Peyer's patch (tissue), 4 donors: ENCODE results near the gene SHANK1. TPM values are rescaled to one million over a fixed set of nuclear protein-coding genes. Genes with fewer than 3 reads are reported as not detected.

Source experiments
- DNase-seq, 3 donors: peaks; one replicate each; pipeline ENCODE4 v3.0.0-alpha.2; 2017 to 2019
- H3K27ac ChIP-seq, 4 donors: fragments of 200-600 bp; sonication (generic); one replicate each; pipeline ENCODE4 v1.5.1; 2016 to 2019
- H3K27me3 ChIP-seq, 2 donors: fragments of 200-600 bp; sonication (generic); one replicate each; pipeline ENCODE4 v1.5.1; 2019
- H3K36me3 ChIP-seq, 3 donors: fragments of 200-600 bp; sonication (generic); one replicate each; pipeline ENCODE4 v1.5.1; 2016 to 2019
- H3K4me1 ChIP-seq, 4 donors: fragments of 200-600 bp; sonication (generic); one replicate each; pipeline ENCODE4 v1.5.1; 2016 to 2019
- H3K4me3 ChIP-seq, 4 donors: fragments of 200-600 bp; sonication (generic); 1 replicate in 3 of 4; 2 replicates in 1 of 4; pipeline ENCODE4 v1.5.1; 2016 to 2019; ENCODE audit warnings: mild to moderate bottlenecking in 1 of 4
- H3K9me3 ChIP-seq, 4 donors: fragments of 200-600 bp; sonication (generic); one replicate each; pipeline ENCODE4 v1.5.1; 2016 to 2019; ENCODE audit warnings: mild to moderate bottlenecking in 1 of 4
- CTCF ChIP-seq, 6 experiments: fragments of 450-650 bp in 4 of 6; fragments of 200-600 bp in 2 of 6; sonication (generic) in 1 of 6; IDR thresholded peaks; one replicate each; pipeline ENCODE4 v1.5.1; 2017 to 2019; ENCODE audit warnings: antibody characterized with exemption in 6 of 6, mild to moderate bottlenecking in 3 of 6, moderate library complexity in 1 of 6
- POLR2A ChIP-seq, 2 donors: fragments of 450-650 bp; IDR thresholded peaks; one replicate each; pipeline ENCODE4 v1.5.1; 2017; ENCODE audit warnings: antibody characterized with exemption in 2 of 2, mild to moderate bottlenecking in 2 of 2, moderate library complexity in 2 of 2
- total RNA-seq, 4 donors: library from RNA; depleted of rRNA; stranded (reverse); fragments of >200 nt; gene quantifications; one replicate each; pipeline ENCODE4 v1.1.0, GENCODE V29; 2016

Gene SHANK1
- total RNA-seq, 4 donors from 2014 or later: 0.83 to 1.3 TPM; not detected in 2

DNA sequence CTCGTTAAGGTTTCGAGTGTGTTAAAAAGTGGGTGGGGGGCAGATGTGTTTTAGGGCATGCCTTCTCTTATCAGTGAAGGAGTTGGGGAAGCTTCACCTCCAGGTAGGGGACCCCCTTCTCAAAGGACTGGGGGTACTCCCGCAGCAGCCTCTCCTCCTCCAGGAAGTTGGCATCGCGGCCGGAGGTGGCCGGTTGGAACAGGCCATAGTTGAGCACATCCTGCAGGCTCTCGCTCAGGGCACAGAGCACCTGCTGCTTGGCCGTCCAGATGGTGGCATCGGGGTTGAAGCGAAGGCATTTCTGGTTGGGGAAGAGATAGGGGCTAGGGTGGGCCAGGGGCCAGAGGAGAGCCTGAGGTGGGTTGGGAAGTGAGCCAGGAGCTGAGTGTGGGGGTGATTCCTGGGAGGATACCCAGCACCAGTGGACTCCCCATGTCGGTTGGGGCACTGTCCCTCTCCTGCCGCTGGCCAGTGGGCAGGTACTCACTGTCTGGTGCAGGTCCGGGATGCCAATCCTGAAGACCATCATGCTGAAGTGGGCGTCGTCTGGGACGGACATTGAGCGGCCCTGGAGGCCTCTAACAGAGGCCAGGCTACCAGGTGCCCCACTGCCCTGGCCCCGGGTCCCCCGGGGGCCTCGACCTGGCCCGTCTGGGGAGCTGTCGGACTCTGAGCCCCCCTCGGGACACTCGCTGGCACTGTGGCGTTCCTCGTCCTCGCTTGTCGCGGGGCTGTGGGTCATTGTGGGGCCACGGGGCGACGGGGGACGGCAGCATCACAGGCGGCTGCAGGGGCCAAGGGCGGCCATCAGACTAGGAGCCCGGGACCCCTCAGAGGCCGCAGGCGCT, 3.2 kb downstream of the SHANK1 start:
- TF ChIP-seq CTCF (IDR thresholded peaks at IDR 0.05) (no peak), POLR2A (IDR thresholded peaks at IDR 0.05) (no peak)
- no peak overlapping the region for H3K4me3 ChIP-seq
- H3K4me1 ChIP-seq: peaks cover 0 to 16% (median 8%) of the 10 kb centered on the region in 4 donors
- DNase-seq: no peak
- no peaks in the 10 kb centered on the region for H3K36me3 ChIP-seq
- peaks cover 0 to 16% of the 10 kb centered on the region in 2 donors for H3K27me3 ChIP-seq
- H3K9me3 ChIP-seq: no peaks in the 10 kb centered on the region
- no peak overlapping the region for H3K27ac ChIP-seq

DNA sequence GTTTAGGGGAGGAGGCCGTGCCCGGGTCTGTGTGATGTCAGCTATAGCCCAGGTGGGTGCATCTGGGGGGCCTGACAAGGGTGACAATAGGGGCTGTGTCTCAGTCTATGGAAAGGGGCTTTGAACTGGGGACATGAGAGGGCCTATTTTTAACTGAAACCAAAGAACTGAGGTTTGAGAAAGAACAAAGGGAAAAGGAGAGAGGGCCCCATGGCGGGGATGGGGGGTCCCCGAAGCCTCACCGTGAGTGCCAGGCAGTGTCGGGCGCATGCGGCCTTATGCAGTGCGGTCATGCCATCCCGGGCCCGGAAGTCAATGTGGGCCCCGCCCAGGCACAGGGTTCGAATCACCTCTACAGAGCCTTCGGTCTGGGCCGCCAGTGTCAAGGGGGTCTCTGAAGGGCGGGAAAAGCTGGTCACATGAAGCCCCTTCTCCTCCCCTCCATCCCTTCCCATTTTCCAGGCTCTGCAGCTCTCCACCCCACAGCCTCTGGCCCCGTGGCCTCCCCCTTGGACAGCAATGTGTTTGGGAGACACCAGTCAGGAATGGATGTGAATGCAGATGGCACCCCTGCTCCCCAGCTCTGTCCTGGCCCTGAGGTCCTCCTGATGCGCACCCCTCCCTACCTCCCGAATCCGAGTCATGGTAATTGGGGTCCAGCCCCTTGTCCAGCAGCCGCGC, 5.9 kb downstream of the SHANK1 start:
- TF ChIP-seq CTCF (IDR thresholded peaks at IDR 0.05): no peak
- TF ChIP-seq POLR2A (IDR thresholded peaks at IDR 0.05): no peak
- Histone ChIP-seq H3K27ac (no peak overlapping the region), H3K4me3 (no peak overlapping the region), H3K27me3 (peaks cover 0 to 10% of the 10 kb centered on the region in 2 donors), H3K36me3 (no peaks in the 10 kb centered on the region), H3K4me1 (peaks cover 0 to 10% (median 3%) of the 10 kb centered on the region in 4 donors), H3K9me3 (no peaks in the 10 kb centered on the region)
- DNase-seq: no peak

DNA sequence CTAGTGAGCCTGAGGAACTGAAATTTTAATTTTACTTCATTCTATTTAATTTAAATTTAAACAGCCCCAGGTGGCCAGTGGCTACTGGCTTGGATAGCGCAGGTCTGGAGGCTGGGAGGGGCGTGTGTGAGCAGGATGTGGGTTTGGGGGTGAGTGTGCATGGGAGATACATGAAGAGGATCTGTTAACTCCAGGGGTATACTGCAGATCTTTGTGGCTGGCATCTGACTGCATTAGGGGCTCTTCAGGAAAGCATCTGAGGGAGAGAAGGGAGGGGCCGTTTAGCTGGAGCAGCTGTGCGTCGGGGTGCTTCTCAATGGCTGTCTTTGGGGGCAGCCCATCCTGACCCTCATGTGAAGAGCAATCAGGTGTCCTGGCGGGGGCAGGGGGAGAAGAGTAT, 6.8 kb downstream of the SHANK1 start:
- Histone ChIP-seq H3K36me3 (no peaks in the 10 kb centered on the region), H3K4me1 (peaks cover 0 to 1% (median 0%) of the 10 kb centered on the region in 4 donors), H3K27ac (no peak overlapping the region), H3K27me3 (peaks cover 0 to 1% of the 10 kb centered on the region in 2 donors), H3K9me3 (no peaks in the 10 kb centered on the region), H3K4me3 (no peak overlapping the region)
- TF ChIP-seq POLR2A (IDR thresholded peaks at IDR 0.05) (no peak), CTCF (IDR thresholded peaks at IDR 0.05) (no peak)
- no peak for DNase-seq

GRCh38 chr19:50711805-50712204, 7.8 kb downstream of the SHANK1 start:
- H3K27me3 ChIP-seq: no peaks in the 10 kb centered on the region
- H3K27ac ChIP-seq: no peak overlapping the region
- no peaks in the 10 kb centered on the region for H3K9me3 ChIP-seq
- TF ChIP-seq POLR2A (IDR thresholded peaks at IDR 0.05) (no peak), CTCF (IDR thresholded peaks at IDR 0.05) (no peak)
- no peak overlapping the region for H3K4me3 ChIP-seq
- DNase-seq: no peak
- no peaks in the 10 kb centered on the region for H3K4me1 ChIP-seq
- no peaks in the 10 kb centered on the region for H3K36me3 ChIP-seq

- Histone ChIP-seq H3K4me3 (no peak overlapping the region), H3K9me3 (no peaks in the 10 kb centered on the region), H3K27me3 (no peaks in the 10 kb centered on the region), H3K36me3 (no peaks in the 10 kb centered on the region), H3K4me1 (no peaks in the 10 kb centered on the region), H3K27ac (no peak overlapping the region)
- DNase-seq: no peak
- TF ChIP-seq POLR2A (IDR thresholded peaks at IDR 0.05): no peak
- no peak for TF ChIP-seq CTCF (IDR thresholded peaks at IDR 0.05)
These were observed 8.4 kb downstream of the SHANK1 start for GRCh38 chr19:50711196-50711595.
